Type B pancreatic cell (in vitro differentiated cells): ENCODE results near the gene LSM14B. TPM values are rescaled to one million over a fixed set of nuclear protein-coding genes. Genes with fewer than 3 reads are reported as not detected.

ENCODE experiments used
- DNase-seq: peaks from one replicate; pipeline ENCODE4 v3.0.0; 2021; ENCODE audit warnings: mixed read lengths; ENCODE audit not compliant: unreplicated experiment; ENCODE audit errors: extremely low spot score
- H3K27ac Mint-ChIP-seq: 2 replicates; pipeline ENCODE4 v1.8.0; 2021; ENCODE audit warnings: mild to moderate bottlenecking, mixed read lengths
- H3K27me3 Mint-ChIP-seq: 2 replicates; pipeline ENCODE4 v1.8.0; 2021; ENCODE audit warnings: mixed read lengths
- H3K36me3 Mint-ChIP-seq: 2 replicates; pipeline ENCODE4 v1.8.0; 2021; ENCODE audit warnings: mixed read lengths
- H3K4me1 Mint-ChIP-seq: one replicate; pipeline ENCODE4 v1.8.0; 2021; ENCODE audit warnings: mixed read lengths; ENCODE audit not compliant: unreplicated experiment
- H3K4me3 Mint-ChIP-seq: 2 replicates; pipeline ENCODE4 v1.8.0; 2021; ENCODE audit warnings: mild to moderate bottlenecking, mixed read lengths
- H3K9me3 Mint-ChIP-seq: 2 replicates; pipeline ENCODE4 v1.8.0; 2021; ENCODE audit warnings: mixed read lengths
- CTCF ChIP-seq: fragments of 200-600 bp; sonication (generic); conservative IDR thresholded peaks from 2 replicates; pipeline ENCODE4 v1.5.0; 2021; ENCODE audit warnings: antibody characterized with exemption, mild to moderate bottlenecking
- total RNA-seq: library from RNA; stranded (reverse); gene quantifications from 2 replicates; pipeline ENCODE4 v1.2.1, GENCODE V29; 2021; ENCODE audit warnings: low replicate concordance

The LSM14B gene
- total RNA-seq, 1 donor from 2014 or later = 66.3 TPM

DNA sequence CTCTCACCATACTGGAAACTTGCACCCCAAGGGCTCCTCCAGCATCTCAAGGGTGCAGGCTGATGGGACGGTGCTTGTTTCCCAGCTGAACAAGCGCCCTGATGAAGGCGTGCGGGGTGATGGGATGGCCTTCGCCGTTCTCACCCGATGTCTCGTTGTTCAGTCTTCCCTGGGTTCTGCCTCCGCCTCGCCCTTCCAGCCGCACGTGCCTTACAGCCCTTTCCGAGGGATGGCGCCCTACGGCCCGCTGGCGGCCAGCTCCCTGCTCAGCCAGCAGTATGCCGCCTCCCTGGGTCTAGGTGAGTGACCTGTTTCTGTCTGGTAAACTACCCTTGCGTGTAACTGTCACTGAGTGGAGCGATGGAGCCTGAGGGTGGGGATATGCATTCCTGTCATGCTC is 3.9 kb downstream of the LSM14B start:
- Mint-ChIP-seq H3K36me3 (peaks cover 28% of the 10 kb centered on the region), H3K4me3 (peak overlapping the region; percentile 45), H3K4me1 (peaks cover 13% of the 10 kb centered on the region)

DNA sequence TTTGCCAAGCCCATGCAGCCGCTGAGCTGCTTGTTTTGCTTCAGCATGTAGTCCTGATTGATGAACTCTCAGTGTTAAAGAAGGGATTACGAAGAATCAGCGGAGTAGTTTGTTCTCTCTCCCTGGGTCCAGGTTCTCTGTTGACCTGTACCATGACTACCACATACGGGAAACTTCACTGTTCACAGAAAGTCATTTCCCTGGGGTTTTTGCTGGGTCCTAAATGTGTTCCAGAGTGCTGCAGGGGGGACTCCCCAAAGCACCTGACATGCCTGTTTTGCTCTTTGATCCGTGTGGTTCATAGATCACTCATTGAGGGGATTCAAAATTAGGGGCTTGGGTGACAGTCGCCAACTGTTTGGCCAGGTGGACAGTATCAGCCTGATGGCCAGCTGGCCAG is 5.5 kb downstream of the LSM14B start:
- peaks cover 36% of the 10 kb centered on the region for H3K36me3 Mint-ChIP-seq
- H3K27ac Mint-ChIP-seq = peak overlapping the region; percentile 58
- peaks cover 13% of the 10 kb centered on the region for H3K4me1 Mint-ChIP-seq
- no peak for TF ChIP-seq CTCF
- no peak for DNase-seq
- no peaks in the 10 kb centered on the region for H3K9me3 Mint-ChIP-seq
- no peak overlapping the region for H3K4me3 Mint-ChIP-seq
- H3K27me3 Mint-ChIP-seq = no peaks in the 10 kb centered on the region

More for the DNA sequence above, 3.9 kb downstream of the LSM14B start:
- no peaks in the 10 kb centered on the region for H3K9me3 Mint-ChIP-seq
- DNase-seq = no peak
- H3K27ac Mint-ChIP-seq = peak overlapping the region; percentile 50
- TF ChIP-seq CTCF = no peak
- H3K27me3 Mint-ChIP-seq = peaks cover 2% of the 10 kb centered on the region

DNA sequence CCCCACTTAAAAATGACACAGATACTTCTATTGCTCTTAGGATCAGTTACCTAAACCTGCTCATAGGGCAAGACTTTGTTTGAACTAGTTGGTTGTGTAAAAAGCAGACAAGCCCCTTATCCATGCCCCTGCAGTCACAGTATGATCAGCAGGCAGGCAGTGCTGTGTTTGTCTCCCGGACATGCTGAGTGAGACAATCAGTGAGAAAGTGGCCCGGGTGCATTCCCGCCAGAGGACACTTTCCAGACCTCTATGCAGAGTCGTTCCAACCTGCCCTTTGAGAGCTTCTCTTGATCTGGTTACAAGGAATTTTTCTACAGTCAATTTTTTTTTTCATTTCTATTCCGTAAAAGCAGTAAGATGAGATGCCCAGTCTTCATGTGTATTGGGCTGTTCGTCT is 6.2 kb downstream of the LSM14B start:
- Mint-ChIP-seq H3K9me3 (no peaks in the 10 kb centered on the region), H3K36me3 (peaks cover 36% of the 10 kb centered on the region), H3K4me3 (no peak overlapping the region), H3K27ac (peak overlapping the region; percentile 6), H3K4me1 (peaks cover 12% of the 10 kb centered on the region), H3K27me3 (no peaks in the 10 kb centered on the region)
- no peak for TF ChIP-seq CTCF
- no peak for DNase-seq

- TF ChIP-seq CTCF = no peak
- H3K36me3 Mint-ChIP-seq = peaks cover 34% of the 10 kb centered on the region
- no peak for DNase-seq
Measured at GRCh38 chr20:62129731-62130531, 7.7 kb downstream of the LSM14B start.

GRCh38 chr20:62131560-62132320 is 9.5 kb downstream of the LSM14B start:
- Mint-ChIP-seq H3K27me3 (no peaks in the 10 kb centered on the region), H3K36me3 (peaks cover 34% of the 10 kb centered on the region), H3K4me1 (no peaks in the 10 kb centered on the region), H3K4me3 (no peak overlapping the region), H3K9me3 (no peaks in the 10 kb centered on the region), H3K27ac (no peak overlapping the region)
- no peak for DNase-seq
- no peak for TF ChIP-seq CTCF

More at GRCh38 chr20:62129731-62130531, 7.7 kb downstream of the LSM14B start:
- Mint-ChIP-seq H3K27me3 (no peaks in the 10 kb centered on the region), H3K4me1 (no peaks in the 10 kb centered on the region), H3K9me3 (no peaks in the 10 kb centered on the region), H3K4me3 (no peak overlapping the region), H3K27ac (no peak overlapping the region)
